Natural killer cell (primary cell): ENCODE results near the gene UGDH. TPM values are rescaled to one million over a fixed set of nuclear protein-coding genes. Genes with fewer than 3 reads are reported as not detected.

Source experiments
- ATAC-seq, 3 donors: fragments of 150-1000 bp in 2 of 3; fragments of 200-7000 bp in 1 of 3; cut with Tn5 transposase; 1 replicate in 1 of 3; 2 replicates in 2 of 3; pipeline ENCODE4 v1.10.0; 2021; ENCODE audit warnings: mild to moderate bottlenecking in 2 of 3, moderate library complexity in 2 of 3
- DNase-seq, 2 donors: peaks; one replicate each; pipeline versions ENCODE4 v3.0.0 to v3.0.0-alpha.2; 2013 to 2021; ENCODE audit warnings: mixed read lengths in 1 of 2
- H3K27ac ChIP-seq: one replicate; pipeline ENCODE4 v1.5.1; 2013; ENCODE audit warnings: mild to moderate bottlenecking, low read length
- H3K27me3 ChIP-seq: one replicate; pipeline ENCODE4 v1.6.1; 2013; ENCODE audit warnings: low read length; ENCODE audit not compliant: control insufficient read depth, insufficient read depth
- H3K36me3 ChIP-seq: one replicate; pipeline ENCODE4 v1.6.1; 2013; ENCODE audit warnings: low read length; ENCODE audit not compliant: control insufficient read depth, insufficient read depth
- H3K4me1 ChIP-seq: one replicate; pipeline ENCODE4 v1.6.1; 2013; ENCODE audit warnings: low read length; ENCODE audit not compliant: control insufficient read depth, insufficient read depth
- H3K4me3 ChIP-seq: one replicate; pipeline ENCODE4 v1.5.1; 2013; ENCODE audit warnings: low read length
- H3K9me3 ChIP-seq: one replicate; pipeline ENCODE4 v1.6.1; 2013; ENCODE audit warnings: low read length; ENCODE audit not compliant: control insufficient read depth, insufficient read depth
- H3K27ac Mint-ChIP-seq, 2 donors: one replicate each; pipeline ENCODE4 v1.8.0; 2022; ENCODE audit warnings: mild to moderate bottlenecking in 2 of 2, mixed read lengths in 2 of 2, moderate library complexity in 1 of 2
- H3K27me3 Mint-ChIP-seq, 2 donors: one replicate each; pipeline ENCODE4 v1.8.0; 2022; ENCODE audit warnings: low read depth in 2 of 2, mixed read lengths in 2 of 2
- H3K36me3 Mint-ChIP-seq: one replicate; pipeline ENCODE4 v1.8.0; 2022; ENCODE audit warnings: mixed read lengths
- H3K4me1 Mint-ChIP-seq, 2 donors: one replicate each; pipeline ENCODE4 v1.8.0; 2022; ENCODE audit warnings: mixed read lengths in 2 of 2
- H3K4me3 Mint-ChIP-seq: one replicate; pipeline ENCODE4 v1.8.0; 2022; ENCODE audit warnings: mild to moderate bottlenecking, moderate library complexity, mixed read lengths
- H3K9me3 Mint-ChIP-seq, 2 donors: one replicate each; pipeline ENCODE4 v1.8.0; 2022; ENCODE audit warnings: mixed read lengths in 2 of 2
- CTCF ChIP-seq: fragments of 200-600 bp; IDR thresholded peaks from one replicate; pipeline ENCODE4 v1.8.0; 2022; ENCODE audit warnings: antibody characterized with exemption
- WGBS: methylation state at CpG from one replicate; pipeline ENCODE4 v1.1.7; 2013; ENCODE audit warnings: missing lambda C conversion rate; ENCODE audit not compliant: insufficient coverage; 5-methylcytosine and 5-hydroxymethylcytosine counted together
- intact Hi-C: fragments of 100-400 bp; cut with micrococcal nuclease; formaldehyde crosslinking; loops from one replicate; pipeline ENCODE4 v1.14.2; 2022
- total RNA-seq, 4 donors: library from RNA; stranded (reverse); fragments of 120-200 nt in 1 of 4; gene quantifications; one replicate each; pipeline versions ENCODE4 v1.2.3 to v1.2.4, GENCODE V29; 2013 to 2022

Gene UGDH
- total RNA-seq, 3 donors from 2014 or later (not counting 1 experiment from before 2014, with no cell fraction given), result 12.2 to 14.8 (median 13.6) TPM

GRCh38 chr4:39495446-39496213, 31.6 kb downstream of the UGDH start:
- Mint-ChIP-seq H3K4me1 (no peaks in the 10 kb centered on the region), H3K4me3 (no peak overlapping the region), H3K36me3 (no peaks in the 10 kb centered on the region), H3K27me3 (no peaks in the 10 kb centered on the region), H3K9me3 (no peaks in the 10 kb centered on the region), H3K27ac (no peak overlapping the region)
- H3K27ac ChIP-seq, result no peak overlapping the region
- H3K36me3 ChIP-seq, result peaks cover 9% of the 10 kb centered on the region
- WGBS, result 91% methylated on average over 3 of the region's 4 CpGs
- intact Hi-C loops, result no loop called here
- H3K9me3 ChIP-seq, result no peaks in the 10 kb centered on the region
- H3K27me3 ChIP-seq, result no peaks in the 10 kb centered on the region
- no peak for DNase-seq
- no peak overlapping the region for H3K4me3 ChIP-seq
- TF ChIP-seq CTCF, result no peak
- no peak for ATAC-seq
- H3K4me1 ChIP-seq, result no peaks in the 10 kb centered on the region

- H3K4me3 Mint-ChIP-seq, result no peak overlapping the region
- no peak for TF ChIP-seq CTCF
- ATAC-seq (no peak), DNase-seq (no peak)
- Histone ChIP-seq H3K27me3 (no peaks in the 10 kb centered on the region), H3K36me3 (peaks cover 7% of the 10 kb centered on the region), H3K4me3 (no peak overlapping the region), H3K9me3 (no peaks in the 10 kb centered on the region), H3K27ac (no peak overlapping the region), H3K4me1 (no peaks in the 10 kb centered on the region)
- no peak overlapping the region for H3K27ac Mint-ChIP-seq
- WGBS, result 100% methylated on average over 1 of the region's 1 CpG
- no peaks in the 10 kb centered on the region for H3K4me1 Mint-ChIP-seq
- H3K9me3 Mint-ChIP-seq, result no peaks in the 10 kb centered on the region
- no peaks in the 10 kb centered on the region for H3K36me3 Mint-ChIP-seq
- H3K27me3 Mint-ChIP-seq, result no peaks in the 10 kb centered on the region
- intact Hi-C loops, result no loop called here
These were observed 32.9 kb downstream of the UGDH start for GRCh38 chr4:39494354-39494753.

- no peaks in the 10 kb centered on the region for H3K27me3 ChIP-seq
- H3K9me3 Mint-ChIP-seq, result no peaks in the 10 kb centered on the region
- no peak overlapping the region for H3K27ac ChIP-seq
- no peak for TF ChIP-seq CTCF
- no peak overlapping the region for H3K4me3 Mint-ChIP-seq
- H3K4me1 ChIP-seq, result no peaks in the 10 kb centered on the region
- H3K36me3 ChIP-seq, result no peaks in the 10 kb centered on the region
- no peaks in the 10 kb centered on the region for H3K36me3 Mint-ChIP-seq
- DNase-seq (no peak), ATAC-seq (no peak)
- intact Hi-C loops, result no loop called here
- no peaks in the 10 kb centered on the region for H3K4me1 Mint-ChIP-seq
- no peak overlapping the region for H3K4me3 ChIP-seq
- no peak overlapping the region for H3K27ac Mint-ChIP-seq
- H3K27me3 Mint-ChIP-seq, result no peaks in the 10 kb centered on the region
- WGBS, result 83% methylated on average over 2 of the region's 2 CpGs
- H3K9me3 ChIP-seq, result no peaks in the 10 kb centered on the region
These were observed 36.9 kb downstream of the UGDH start for GRCh38 chr4:39490322-39490721.
